Cerebellar cortex (tissue), 1 donor: ENCODE measurements around the gene YWHAG.
"Not testable (repeated sequence)": the region's sequence is repeated elsewhere in the genome, so short reads cannot be mapped to it uniquely, and the experiment has no call there.

Experiments used
- DNase-seq: peaks from one replicate; pipeline ENCODE4 v3.0.0-alpha.2; 2015; ENCODE audit warnings: low spot score

YWHAG gene

GRCh38 chr7:76349313-76349885 is 9.4 kb downstream of the YWHAG start:
- no peak for DNase-seq

- no peak for DNase-seq
Observed at GRCh38 chr7:76347710-76348109, 11.1 kb downstream of the YWHAG start.

GRCh38 chr7:76346778-76347177 is 12.0 kb downstream of the YWHAG start:
- DNase-seq, result no peak

- no peak for DNase-seq
Observed at GRCh38 chr7:76346097-76346496, 12.7 kb downstream of the YWHAG start.

GRCh38 chr7:76343931-76344321 is 14.9 kb downstream of the YWHAG start:
- DNase-seq, result no peak

GRCh38 chr7:76343294-76343930 is 15.4 kb downstream of the YWHAG start:
- no peak for DNase-seq

GRCh38 chr7:76342222-76342621 is 16.6 kb downstream of the YWHAG start:
- no peak for DNase-seq

- no peak for DNase-seq
Observed at GRCh38 chr7:76340617-76341131, 18.1 kb downstream of the YWHAG start.

- DNase-seq, result no peak
Observed at GRCh38 chr7:76338298-76339084, 20.3 kb downstream of the YWHAG start.

GRCh38 chr7:76337147-76337546 is 21.6 kb downstream of the YWHAG start:
- DNase-seq, result no peak

GRCh38 chr7:76336094-76336493 is 22.7 kb downstream of the YWHAG start:
- DNase-seq, result no peak

- not testable (repeated sequence) for DNase-seq
Observed at GRCh38 chr7:76335417-76335816, 23.4 kb downstream of the YWHAG start.

- DNase-seq, result no peak
Observed at GRCh38 chr7:76334320-76334967, 24.3 kb downstream of the YWHAG start.

- no peak for DNase-seq
Observed at GRCh38 chr7:76333511-76334101, 25.2 kb downstream of the YWHAG start.

GRCh38 chr7:76332078-76332477 is 26.7 kb downstream of the YWHAG start:
- DNase-seq, result no peak

- no peak for DNase-seq
Observed at GRCh38 chr7:76330673-76331072, 28.1 kb downstream of the YWHAG start.

GRCh38 chr7:76330261-76330660 is 28.5 kb downstream of the YWHAG start:
- no peak for DNase-seq

GRCh38 chr7:76329479-76329878 is 29.3 kb downstream of the YWHAG start:
- no peak for DNase-seq

- DNase-seq, result no peak
Observed at GRCh38 chr7:76328389-76328788, 30.4 kb downstream of the YWHAG start.

- no peak for DNase-seq
Observed at GRCh38 chr7:76327610-76328009, 31.2 kb downstream of the YWHAG start.

GRCh38 chr7:76326646-76327233 is 32.1 kb downstream of the YWHAG start:
- DNase-seq, result no peak

- DNase-seq, result no peak
Observed at GRCh38 chr7:76325811-76326210, 33.0 kb downstream of the YWHAG start.
